ENCODE measurements around the gene MRLN.

DNA sequence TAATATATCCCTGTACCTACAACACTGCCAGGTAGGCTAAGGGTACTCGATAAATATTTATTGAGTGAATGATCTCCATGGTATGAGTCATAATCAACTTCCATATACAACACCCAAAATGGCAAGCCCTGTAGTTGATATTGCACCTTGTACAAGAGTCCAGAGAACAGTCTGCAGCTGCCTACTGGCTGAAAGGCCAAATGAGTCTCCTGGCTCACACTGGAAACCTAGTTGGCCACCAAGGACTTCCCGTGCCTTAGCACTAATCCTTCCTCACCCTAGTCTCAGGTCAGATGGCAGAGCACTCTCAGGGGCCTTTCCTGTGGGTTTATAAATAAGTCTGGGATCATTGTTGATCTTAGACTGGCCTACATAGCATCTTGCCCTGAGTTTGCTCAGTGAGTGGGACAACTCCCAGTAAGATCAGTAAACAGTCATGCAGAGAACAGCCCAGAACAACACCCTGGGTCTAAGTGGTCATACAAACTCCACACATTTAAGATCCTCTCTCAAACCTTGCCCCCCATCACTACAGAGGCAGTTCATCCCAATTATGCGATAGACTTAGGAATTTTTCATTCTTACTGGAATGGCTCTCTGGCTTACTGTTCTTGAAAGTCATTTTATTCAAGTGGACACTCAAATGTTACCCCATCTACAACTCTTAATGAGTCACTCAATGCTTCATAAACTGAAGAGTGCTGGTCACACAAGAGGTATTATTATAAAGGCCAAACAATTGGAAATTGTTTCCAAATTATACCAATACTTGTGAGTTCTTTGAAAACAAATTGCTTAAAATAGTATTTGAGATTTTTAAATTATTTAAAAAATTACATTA lies 28.9 kb downstream of the MRLN start:
- TF ChIP-seq SIX5 (IDR thresholded peaks at IDR 0.05; ENCODE audit: low read depth, low read length) = no peak
- TF ChIP-seq, protein P1, sequence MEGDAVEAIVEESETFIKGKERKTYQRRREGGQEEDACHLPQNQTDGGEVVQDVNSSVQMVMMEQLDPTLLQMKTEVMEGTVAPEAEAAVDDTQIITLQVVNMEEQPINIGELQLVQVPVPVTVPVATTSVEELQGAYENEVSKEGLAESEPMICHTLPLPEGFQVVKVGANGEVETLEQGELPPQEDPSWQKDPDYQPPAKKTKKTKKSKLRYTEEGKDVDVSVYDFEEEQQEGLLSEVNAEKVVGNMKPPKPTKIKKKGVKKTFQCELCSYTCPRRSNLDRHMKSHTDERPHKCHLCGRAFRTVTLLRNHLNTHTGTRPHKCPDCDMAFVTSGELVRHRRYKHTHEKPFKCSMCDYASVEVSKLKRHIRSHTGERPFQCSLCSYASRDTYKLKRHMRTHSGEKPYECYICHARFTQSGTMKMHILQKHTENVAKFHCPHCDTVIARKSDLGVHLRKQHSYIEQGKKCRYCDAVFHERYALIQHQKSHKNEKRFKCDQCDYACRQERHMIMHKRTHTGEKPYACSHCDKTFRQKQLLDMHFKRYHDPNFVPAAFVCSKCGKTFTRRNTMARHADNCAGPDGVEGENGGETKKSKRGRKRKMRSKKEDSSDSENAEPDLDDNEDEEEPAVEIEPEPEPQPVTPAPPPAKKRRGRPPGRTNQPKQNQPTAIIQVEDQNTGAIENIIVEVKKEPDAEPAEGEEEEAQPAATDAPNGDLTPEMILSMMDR (IDR thresholded peaks at IDR 0.05; ENCODE audit: control extremely low read depth in 1 of 3, insufficient read depth in 1 of 3, low read depth in 1 of 3, low read length in 3 of 3) = no peak
- no peak for TF ChIP-seq TCF12 (IDR thresholded peaks at IDR 0.05; ENCODE audit: low read depth, low read length)

Measured in H1 (cell line).